ENCODE results near the gene KCMF1. TPM values are rescaled to one million over a fixed set of nuclear protein-coding genes. Genes with fewer than 3 reads are reported as not detected.

The KCMF1 gene
- total RNA-seq, 1 experiment from 2014 or later, result 97.8 TPM

GRCh38 chr2:84963692-84964405 lies 7.1 kb upstream of the KCMF1 start:
- Histone ChIP-seq H3K4me3 (no peak overlapping the region), H3K27ac (no peak overlapping the region), H3K4me1 (replicated peaks; ENCODE audit: insufficient read depth) (peaks cover 40% of the 10 kb centered on the region), H3K36me3 (ENCODE audit: low read depth) (peaks cover 4% of the 10 kb centered on the region; the same call in 1 of the 2 replicates), H3K4me2 (no peak overlapping the region), H3F3A (ENCODE audit: insufficient read depth, low read depth) (peaks cover 48% of the 10 kb centered on the region), H4K20me1 (ENCODE audit: insufficient read depth) (no peaks in the 10 kb centered on the region), H3K27me3 (ENCODE audit: insufficient read depth, low read depth) (no peaks in the 10 kb centered on the region), H3K79me2 (ENCODE audit: low read depth) (peaks cover 52% of the 10 kb centered on the region), H3K9me3 (ENCODE audit: insufficient read depth, low read depth) (no peaks in the 10 kb centered on the region), H2AFZ (no peak overlapping the region), H3K9me2 (ENCODE audit: insufficient read depth) (no peaks in the 10 kb centered on the region)
- intact Hi-C loops (cut with micrococcal nuclease; ENCODE audit: unreplicated experiment), result no loop called here
- ChIA-PET POLR2A (ENCODE audit: unreplicated experiment) (no interaction called here), CTCF (no interaction called here)
- no peak for TF ChIP-seq EZH2 (IDR thresholded peaks at IDR 0.05; ENCODE audit: low read depth)
- TF ChIP-seq, protein P1, sequence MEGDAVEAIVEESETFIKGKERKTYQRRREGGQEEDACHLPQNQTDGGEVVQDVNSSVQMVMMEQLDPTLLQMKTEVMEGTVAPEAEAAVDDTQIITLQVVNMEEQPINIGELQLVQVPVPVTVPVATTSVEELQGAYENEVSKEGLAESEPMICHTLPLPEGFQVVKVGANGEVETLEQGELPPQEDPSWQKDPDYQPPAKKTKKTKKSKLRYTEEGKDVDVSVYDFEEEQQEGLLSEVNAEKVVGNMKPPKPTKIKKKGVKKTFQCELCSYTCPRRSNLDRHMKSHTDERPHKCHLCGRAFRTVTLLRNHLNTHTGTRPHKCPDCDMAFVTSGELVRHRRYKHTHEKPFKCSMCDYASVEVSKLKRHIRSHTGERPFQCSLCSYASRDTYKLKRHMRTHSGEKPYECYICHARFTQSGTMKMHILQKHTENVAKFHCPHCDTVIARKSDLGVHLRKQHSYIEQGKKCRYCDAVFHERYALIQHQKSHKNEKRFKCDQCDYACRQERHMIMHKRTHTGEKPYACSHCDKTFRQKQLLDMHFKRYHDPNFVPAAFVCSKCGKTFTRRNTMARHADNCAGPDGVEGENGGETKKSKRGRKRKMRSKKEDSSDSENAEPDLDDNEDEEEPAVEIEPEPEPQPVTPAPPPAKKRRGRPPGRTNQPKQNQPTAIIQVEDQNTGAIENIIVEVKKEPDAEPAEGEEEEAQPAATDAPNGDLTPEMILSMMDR (conservative IDR thresholded peaks at IDR 0.05), result no peak
- peak in 1 of 2 experiments; percentile 43 for DNase-seq
- no TSS peak for BruUV-seq (replicated peaks)

DNA sequence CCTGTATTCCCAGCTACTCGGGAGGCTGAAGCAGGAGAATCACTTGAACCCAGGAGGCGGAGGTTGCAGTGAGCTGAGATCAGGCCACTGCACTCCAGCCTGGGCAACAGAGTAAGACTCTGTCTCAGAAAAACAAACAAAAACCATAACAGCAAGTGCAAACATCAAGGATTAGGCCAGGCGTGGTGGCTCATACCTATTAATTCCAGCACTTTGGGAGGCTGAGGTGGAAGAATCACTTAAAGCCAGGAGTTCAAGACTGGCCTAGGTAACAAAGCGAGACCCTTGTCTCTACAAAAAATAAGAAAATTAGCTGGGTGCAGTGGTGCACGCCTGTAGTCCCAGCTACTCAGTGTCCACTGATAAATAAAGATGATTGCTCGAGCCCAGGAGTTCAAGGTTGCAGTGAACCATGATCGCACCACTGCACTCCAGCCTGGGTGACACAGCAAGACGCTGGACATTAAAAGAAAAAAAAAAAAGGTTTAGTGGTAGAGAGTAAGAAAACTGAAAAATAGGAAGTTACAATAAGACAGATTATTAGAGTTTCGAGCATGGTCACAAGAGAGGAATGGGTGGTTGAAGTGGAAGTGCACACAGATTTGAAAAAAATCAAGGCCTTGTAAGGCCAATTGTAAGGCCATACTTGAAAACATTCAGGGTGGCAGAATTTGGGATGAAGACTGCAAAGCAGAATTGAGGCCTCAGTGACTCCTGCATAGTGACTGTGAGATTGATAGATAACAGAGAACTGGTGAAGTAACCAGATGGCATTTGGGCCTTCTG lies 6.4 kb upstream of the KCMF1 start:
- ChIA-PET CTCF (no interaction called here), POLR2A (ENCODE audit: unreplicated experiment) (no interaction called here)
- Histone ChIP-seq H3K4me3 (no peak overlapping the region), H3K9me3 (ENCODE audit: insufficient read depth, low read depth) (no peaks in the 10 kb centered on the region), H3K4me2 (no peak overlapping the region), H3F3A (ENCODE audit: insufficient read depth, low read depth) (peaks cover 40% of the 10 kb centered on the region), H3K9me2 (ENCODE audit: insufficient read depth) (no peaks in the 10 kb centered on the region), H3K79me2 (ENCODE audit: low read depth) (peaks cover 60% of the 10 kb centered on the region), H3K27ac (no peak overlapping the region), H2AFZ (no peak overlapping the region), H3K36me3 (ENCODE audit: low read depth) (peaks cover 4% of the 10 kb centered on the region; the same call in 1 of the 2 replicates), H3K27me3 (ENCODE audit: insufficient read depth, low read depth) (no peaks in the 10 kb centered on the region), H3K4me1 (replicated peaks; ENCODE audit: insufficient read depth) (peaks cover 36% of the 10 kb centered on the region), H4K20me1 (ENCODE audit: insufficient read depth) (no peaks in the 10 kb centered on the region)
- DNase-seq, result no peak
- no TSS peak for BruUV-seq (replicated peaks)
- intact Hi-C loops (cut with micrococcal nuclease; ENCODE audit: unreplicated experiment), result no loop called here
- no peak for TF ChIP-seq EZH2 (IDR thresholded peaks at IDR 0.05; ENCODE audit: low read depth)
- TF ChIP-seq, protein P1 (conservative IDR thresholded peaks at IDR 0.05), result no peak

DNA sequence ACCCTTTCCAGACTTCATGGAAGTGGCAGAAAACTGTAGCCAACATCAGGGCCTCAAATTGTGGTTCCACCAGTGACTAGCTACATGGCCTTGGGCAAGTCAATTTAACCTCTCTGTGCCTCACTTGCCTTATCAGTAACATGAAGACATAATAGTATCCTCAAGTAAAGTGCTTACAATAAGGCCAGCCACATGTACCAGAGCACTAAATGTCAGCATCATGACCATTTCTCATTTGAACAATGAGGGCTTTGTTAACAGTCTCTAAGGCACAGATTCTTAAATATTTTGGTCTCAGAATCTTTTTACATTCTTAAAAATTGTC lies 5.8 kb upstream of the KCMF1 start:
- H3K4me3 ChIP-seq, result no peak overlapping the region
- H3K79me2 ChIP-seq (ENCODE audit: low read depth), result peaks cover 65% of the 10 kb centered on the region
- peaks cover 35% of the 10 kb centered on the region for H3F3A ChIP-seq (ENCODE audit: insufficient read depth, low read depth)
- H4K20me1 ChIP-seq (ENCODE audit: insufficient read depth), result no peaks in the 10 kb centered on the region
- TF ChIP-seq, protein P1 (conservative IDR thresholded peaks at IDR 0.05), result no peak
- no peak for TF ChIP-seq EZH2 (IDR thresholded peaks at IDR 0.05; ENCODE audit: low read depth)
- no TSS peak for BruUV-seq (replicated peaks)
- no peak overlapping the region for H3K4me2 ChIP-seq
- H3K27ac ChIP-seq, result no peak overlapping the region
- intact Hi-C loops (cut with micrococcal nuclease; ENCODE audit: unreplicated experiment), result no loop called here
- peaks cover 4% of the 10 kb centered on the region; the same call in 1 of the 2 replicates for H3K36me3 ChIP-seq (ENCODE audit: low read depth)
- DNase-seq, result no peak
- no peaks in the 10 kb centered on the region for H3K27me3 ChIP-seq (ENCODE audit: insufficient read depth, low read depth)
- peaks cover 30% of the 10 kb centered on the region for H3K4me1 ChIP-seq (replicated peaks; ENCODE audit: insufficient read depth)
- ChIA-PET POLR2A (ENCODE audit: unreplicated experiment) (no interaction called here), CTCF (no interaction called here)
- no peaks in the 10 kb centered on the region for H3K9me3 ChIP-seq (ENCODE audit: insufficient read depth, low read depth)
- no peak overlapping the region for H2AFZ ChIP-seq
- no peaks in the 10 kb centered on the region for H3K9me2 ChIP-seq (ENCODE audit: insufficient read depth)
